ENCODE measurements around the gene OR6X1. TPM values are rescaled to one million over a fixed set of nuclear protein-coding genes. Genes with fewer than 3 reads are reported as not detected.
"Not testable (repeated sequence)": the region's sequence is repeated elsewhere in the genome, so short reads cannot be mapped to it uniquely, and the experiment has no call there.

Gene OR6X1
- polyA plus RNA-seq, 4 donors = not detected

DNA sequence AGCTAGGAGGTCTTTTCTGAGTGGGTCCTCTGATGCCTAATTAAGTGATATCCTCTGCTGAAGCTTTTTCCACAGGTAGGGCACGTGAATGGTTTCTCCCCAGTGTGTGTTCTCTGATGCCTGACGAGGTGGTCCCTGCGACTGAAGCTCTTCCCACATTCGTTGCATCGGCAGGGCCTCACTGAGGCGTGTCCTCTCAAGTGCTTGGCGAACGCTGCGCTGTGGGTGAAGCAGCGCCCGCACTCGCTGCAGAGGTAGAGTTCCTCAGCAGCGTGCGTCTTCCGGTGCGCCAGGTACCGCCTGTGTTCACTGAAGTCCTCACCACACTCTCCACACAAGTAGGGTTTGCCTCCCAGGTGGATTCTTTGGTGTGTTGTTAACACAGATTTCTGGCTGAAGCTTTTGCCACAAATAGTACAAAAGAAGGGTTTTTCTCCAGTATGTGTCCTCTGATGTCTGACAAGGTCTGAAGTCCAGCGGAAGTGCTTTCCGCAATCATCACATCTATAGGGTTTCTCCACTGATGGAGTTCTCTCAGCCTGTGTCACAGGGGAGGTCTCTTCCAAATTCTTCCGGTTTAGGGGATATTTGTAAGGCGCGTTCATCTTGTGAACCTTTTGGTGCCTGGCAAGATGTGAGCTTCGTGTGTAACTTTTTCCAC is 28.2 kb downstream of the OR6X1 start:
- Histone ChIP-seq H3K9me3 (ENCODE audit: control insufficient read depth in 2 of 2, insufficient read depth in 1 of 2, low read depth in 1 of 2, low read length in 1 of 2) (peaks cover 0 to 18% of the 10 kb centered on the region in 2 donors), H3K27ac (ENCODE audit: low read depth in 1 of 3, low read length in 2 of 3) (no peak overlapping the region), H3K27me3 (ENCODE audit: control insufficient read depth in 3 of 3, insufficient read depth in 3 of 3, low read length in 3 of 3) (no peaks in the 10 kb centered on the region), H3K4me3 (ENCODE audit: low read depth in 1 of 3, low read length in 3 of 3) (no peak overlapping the region), H3K36me3 (ENCODE audit: control insufficient read depth in 3 of 3, insufficient read depth in 2 of 3, low read depth in 1 of 3, low read length in 3 of 3) (peaks cover 27 to 43% (median 30%) of the 10 kb centered on the region in 3 donors), H3K4me1 (ENCODE audit: control insufficient read depth in 3 of 3, insufficient read depth in 2 of 3, low read depth in 1 of 3, low read length in 2 of 3) (no peaks in the 10 kb centered on the region)
- WGBS, 3 donors = 97 to 99% (median 98%) methylated on average over 23 of the region's 23 CpGs
- DNase-seq = no peak
- FAIRE-seq = no peak

GRCh38 chr11:123719452-123719851 is 34.9 kb downstream of the OR6X1 start:
- Histone ChIP-seq H3K36me3 (ENCODE audit: control insufficient read depth in 3 of 3, insufficient read depth in 2 of 3, low read depth in 1 of 3, low read length in 3 of 3) (peaks cover 0 to under 1% (median 0%) of the 10 kb centered on the region in 3 donors), H3K4me3 (ENCODE audit: low read depth in 1 of 3, low read length in 3 of 3) (no peak overlapping the region), H3K9me3 (ENCODE audit: control insufficient read depth in 2 of 2, insufficient read depth in 1 of 2, low read depth in 1 of 2, low read length in 1 of 2) (no peaks in the 10 kb centered on the region), H3K27ac (ENCODE audit: low read depth in 1 of 3, low read length in 2 of 3) (no peak overlapping the region), H3K4me1 (ENCODE audit: control insufficient read depth in 3 of 3, insufficient read depth in 2 of 3, low read depth in 1 of 3, low read length in 2 of 3) (no peaks in the 10 kb centered on the region), H3K27me3 (ENCODE audit: control insufficient read depth in 3 of 3, insufficient read depth in 3 of 3, low read length in 3 of 3) (no peaks in the 10 kb centered on the region)
- no peak for DNase-seq
- FAIRE-seq = no peak
- WGBS, 3 donors = 58 to 69% (median 66%) methylated on average over 1 of the region's 1 CpG

DNA sequence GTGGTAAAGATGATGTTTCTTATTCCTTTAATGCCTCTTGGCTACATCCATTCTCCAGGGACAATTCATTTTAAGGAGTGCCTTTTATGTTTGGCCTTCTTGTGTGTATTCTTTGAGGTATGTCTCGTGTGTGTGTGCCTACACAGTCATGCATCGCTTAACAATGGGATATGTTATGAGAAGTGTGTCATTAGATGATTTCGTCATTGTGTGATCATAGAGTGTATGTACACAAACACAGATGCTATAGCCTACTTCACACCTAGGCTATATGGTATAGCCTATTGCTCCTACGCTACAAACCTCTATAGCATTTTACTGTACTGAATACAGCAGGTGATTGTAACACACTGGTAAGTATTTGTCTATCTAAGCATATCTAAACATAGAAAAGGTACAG is 35.8 kb downstream of the OR6X1 start:
- no peak for DNase-seq
- Histone ChIP-seq H3K36me3 (ENCODE audit: control insufficient read depth in 3 of 3, insufficient read depth in 2 of 3, low read depth in 1 of 3, low read length in 3 of 3) (no peaks in the 10 kb centered on the region), H3K27me3 (ENCODE audit: control insufficient read depth in 3 of 3, insufficient read depth in 3 of 3, low read length in 3 of 3) (no peaks in the 10 kb centered on the region), H3K4me1 (ENCODE audit: control insufficient read depth in 3 of 3, insufficient read depth in 2 of 3, low read depth in 1 of 3, low read length in 2 of 3) (no peaks in the 10 kb centered on the region), H3K9me3 (ENCODE audit: control insufficient read depth in 2 of 2, insufficient read depth in 1 of 2, low read depth in 1 of 2, low read length in 1 of 2) (no peaks in the 10 kb centered on the region), H3K27ac (ENCODE audit: low read depth in 1 of 3, low read length in 2 of 3) (no peak overlapping the region), H3K4me3 (ENCODE audit: low read depth in 1 of 3, low read length in 3 of 3) (no peak overlapping the region)
- no peak for FAIRE-seq
- WGBS, 3 donors = 89 to 91% (median 89%) methylated on average over 4 of the region's 4 CpGs

GRCh38 chr11:123718063-123718462 is 36.3 kb downstream of the OR6X1 start:
- no peak overlapping the region for H3K4me3 ChIP-seq (ENCODE audit: low read depth in 1 of 3, low read length in 3 of 3)
- no peaks in the 10 kb centered on the region for H3K27me3 ChIP-seq (ENCODE audit: control insufficient read depth in 3 of 3, insufficient read depth in 3 of 3, low read length in 3 of 3)
- FAIRE-seq (no peak), DNase-seq (peak in 1 of 2 donors; percentile 61)
- H3K36me3 ChIP-seq (ENCODE audit: control insufficient read depth in 3 of 3, insufficient read depth in 2 of 3, low read depth in 1 of 3, low read length in 3 of 3) = no peaks in the 10 kb centered on the region
- H3K4me1 ChIP-seq (ENCODE audit: control insufficient read depth in 3 of 3, insufficient read depth in 2 of 3, low read depth in 1 of 3, low read length in 2 of 3) = no peaks in the 10 kb centered on the region
- no peak overlapping the region for H3K27ac ChIP-seq (ENCODE audit: low read depth in 1 of 3, low read length in 2 of 3)
- 73 to 93% (median 85%) methylated on average over 2 of the region's 2 CpGs for WGBS, 3 donors
- no peaks in the 10 kb centered on the region for H3K9me3 ChIP-seq (ENCODE audit: control insufficient read depth in 2 of 2, insufficient read depth in 1 of 2, low read depth in 1 of 2, low read length in 1 of 2)

GRCh38 chr11:123712627-123713026 is 41.7 kb downstream of the OR6X1 start:
- H3K4me3 ChIP-seq (ENCODE audit: low read depth in 1 of 3, low read length in 3 of 3); H3K27me3 ChIP-seq (ENCODE audit: control insufficient read depth in 3 of 3, insufficient read depth in 3 of 3, low read length in 3 of 3); DNase-seq; H3K27ac ChIP-seq (ENCODE audit: low read depth in 1 of 3, low read length in 2 of 3); FAIRE-seq; H3K36me3 ChIP-seq (ENCODE audit: control insufficient read depth in 3 of 3, insufficient read depth in 2 of 3, low read depth in 1 of 3, low read length in 3 of 3); H3K9me3 ChIP-seq (ENCODE audit: control insufficient read depth in 2 of 2, insufficient read depth in 1 of 2, low read depth in 1 of 2, low read length in 1 of 2); H3K4me1 ChIP-seq (ENCODE audit: control insufficient read depth in 3 of 3, insufficient read depth in 2 of 3, low read depth in 1 of 3, low read length in 2 of 3): not testable (repeated sequence)
- WGBS, 3 donors = 67 to 77% (median 70%) methylated on average over 3 of the region's 3 CpGs

- no peaks in the 10 kb centered on the region for H3K9me3 ChIP-seq (ENCODE audit: control insufficient read depth in 2 of 2, insufficient read depth in 1 of 2, low read depth in 1 of 2, low read length in 1 of 2)
- 1 to 4% (median 2%) methylated on average over 8 of the region's 8 CpGs for WGBS, 3 donors
- H3K4me1 ChIP-seq (ENCODE audit: control insufficient read depth in 3 of 3, insufficient read depth in 2 of 3, low read depth in 1 of 3, low read length in 2 of 3) = peaks cover 0 to 8% (median 4%) of the 10 kb centered on the region in 3 donors
- FAIRE-seq (no peak), DNase-seq (peak; percentile 77 to 84)
- no peak overlapping the region for H3K27ac ChIP-seq (ENCODE audit: low read depth in 1 of 3, low read length in 2 of 3)
- H3K4me3 ChIP-seq (ENCODE audit: low read depth in 1 of 3, low read length in 3 of 3) = no peak overlapping the region
- no peaks in the 10 kb centered on the region for H3K36me3 ChIP-seq (ENCODE audit: control insufficient read depth in 3 of 3, insufficient read depth in 2 of 3, low read depth in 1 of 3, low read length in 3 of 3)
- H3K27me3 ChIP-seq (ENCODE audit: control insufficient read depth in 3 of 3, insufficient read depth in 3 of 3, low read length in 3 of 3) = no peaks in the 10 kb centered on the region
Measured at GRCh38 chr11:123707606-123708205, 46.6 kb downstream of the OR6X1 start.

GRCh38 chr11:123707206-123707605 is 47.1 kb downstream of the OR6X1 start:
- WGBS, 3 donors = 86 to 88% (median 87%) methylated on average over 3 of the region's 3 CpGs
- FAIRE-seq = no peak
- H3K4me1 ChIP-seq (ENCODE audit: control insufficient read depth in 3 of 3, insufficient read depth in 2 of 3, low read depth in 1 of 3, low read length in 2 of 3) = peaks cover 0 to 13% (median 4%) of the 10 kb centered on the region in 3 donors

DNA sequence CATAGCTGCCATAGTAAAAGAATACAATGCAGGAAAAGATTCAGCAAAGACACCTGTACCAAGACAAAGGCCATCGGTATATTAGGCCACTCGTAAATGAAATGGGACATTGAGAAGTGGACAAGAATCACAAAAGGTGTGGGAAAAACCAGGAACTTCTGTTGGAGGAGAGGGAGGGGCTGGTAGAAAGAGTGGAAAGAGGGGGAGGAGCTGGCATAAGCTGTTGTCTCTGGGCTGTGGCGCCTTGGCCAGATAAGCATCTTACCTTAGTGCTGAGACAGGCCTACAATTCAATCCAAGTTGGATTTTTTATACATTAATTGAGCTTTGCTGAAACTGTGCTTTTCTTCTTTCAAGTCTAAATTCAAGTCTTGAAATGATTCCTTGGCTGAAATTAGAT is 50.0 kb downstream of the OR6X1 start:
- no peak for FAIRE-seq
- Histone ChIP-seq H3K4me1 (ENCODE audit: control insufficient read depth in 3 of 3, insufficient read depth in 2 of 3, low read depth in 1 of 3, low read length in 2 of 3) (peaks cover 0 to 29% (median 4%) of the 10 kb centered on the region in 3 donors), H3K36me3 (ENCODE audit: control insufficient read depth in 3 of 3, insufficient read depth in 2 of 3, low read depth in 1 of 3, low read length in 3 of 3) (no peaks in the 10 kb centered on the region), H3K27ac (ENCODE audit: low read depth in 1 of 3, low read length in 2 of 3) (no peak overlapping the region), H3K27me3 (ENCODE audit: control insufficient read depth in 3 of 3, insufficient read depth in 3 of 3, low read length in 3 of 3) (no peaks in the 10 kb centered on the region), H3K4me3 (ENCODE audit: low read depth in 1 of 3, low read length in 3 of 3) (no peak overlapping the region), H3K9me3 (ENCODE audit: control insufficient read depth in 2 of 2, insufficient read depth in 1 of 2, low read depth in 1 of 2, low read length in 1 of 2) (no peaks in the 10 kb centered on the region)
- WGBS, 3 donors = 83 to 87% (median 87%) methylated on average over 3 of the region's 3 CpGs
- DNase-seq = no peak

More at GRCh38 chr11:123707206-123707605, 47.1 kb downstream of the OR6X1 start:
- H3K27me3 ChIP-seq (ENCODE audit: control insufficient read depth in 3 of 3, insufficient read depth in 3 of 3, low read length in 3 of 3) = no peaks in the 10 kb centered on the region
- H3K27ac ChIP-seq (ENCODE audit: low read depth in 1 of 3, low read length in 2 of 3) = no peak overlapping the region
- H3K36me3 ChIP-seq (ENCODE audit: control insufficient read depth in 3 of 3, insufficient read depth in 2 of 3, low read depth in 1 of 3, low read length in 3 of 3) = no peaks in the 10 kb centered on the region
- no peak for DNase-seq
- H3K4me3 ChIP-seq (ENCODE audit: low read depth in 1 of 3, low read length in 3 of 3) = no peak overlapping the region
- H3K9me3 ChIP-seq (ENCODE audit: control insufficient read depth in 2 of 2, insufficient read depth in 1 of 2, low read depth in 1 of 2, low read length in 1 of 2) = no peaks in the 10 kb centered on the region

Data from small intestine (tissue), 7 donors.